B cell (primary cell): ENCODE measurements around the gene SH3RF1. TPM values are rescaled to one million over a fixed set of nuclear protein-coding genes. Genes with fewer than 3 reads are reported as not detected.

Experiments
- ATAC-seq: fragments of 200-7000 bp; cut with Tn5 transposase; one replicate; pipeline ENCODE4 v1.10.0; 2021; ENCODE audit warnings: low read depth, mild to moderate bottlenecking, moderate number of reproducible peaks, moderate library complexity
- CTCF ChIA-PET: fragments of 350-600 bp; sonication (Branson Sonifier 250); formaldehyde crosslinking; loops from one replicate; lab custom pipeline; 2021; ENCODE audit warnings: antibody characterized with exemption, inconsistent platforms; lab: Charles Lee
- POLR2A ChIA-PET: fragments of 350-600 bp; sonication (Branson Sonifier 250); formaldehyde crosslinking; loops from one replicate; lab custom pipeline; 2021; ENCODE audit warnings: antibody characterized with exemption; lab: Charles Lee
- DNase-seq: peaks from one replicate; pipeline ENCODE4 v3.0.0; 2013
- H2AFZ ChIP-seq: 2 replicates; pipeline ENCODE4 v1.6.1; 2012; ENCODE audit warnings: mild to moderate bottlenecking, low read depth, low read length; ENCODE audit not compliant: insufficient read depth, poor library complexity, severe bottlenecking
- H3K27ac ChIP-seq, 2 donors: 1 replicate in 1 of 2; 2 replicates in 1 of 2; pipeline ENCODE4 v1.5.1; 2012 to 2013; ENCODE audit warnings: low read length in 2 of 2, mild to moderate bottlenecking in 2 of 2, moderate library complexity in 1 of 2
- H3K27me3 ChIP-seq, 4 experiments: fragments of 200-600 bp in 1 of 4; sonication (generic) in 1 of 4; replicated peaks in 1 of 4; 1 replicate in 2 of 4; 2 replicates in 2 of 4; pipeline versions ENCODE4 v1.6.1 to v1.7.0; 2013 to 2016; ENCODE audit warnings: low read length in 3 of 4, mild to moderate bottlenecking in 2 of 4, mixed read lengths in 1 of 4, moderate library complexity in 1 of 4; ENCODE audit not compliant: insufficient read depth in 4 of 4, control insufficient read depth in 3 of 4; ENCODE audit errors: control extremely low read depth in 1 of 4
- H3K36me3 ChIP-seq, 2 experiments: replicated peaks in 1 of 2; 1 replicate in 1 of 2; 2 replicates in 1 of 2; pipeline versions ENCODE4 v1.6.1 to v1.7.1; 2013; ENCODE audit warnings: low read length in 1 of 2; ENCODE audit not compliant: insufficient read depth in 2 of 2, control insufficient read depth in 1 of 2; ENCODE audit errors: control extremely low read depth in 1 of 2, extremely low read depth in 1 of 2
- H3K4me1 ChIP-seq, 2 donors: fragments of 200-600 bp in 1 of 2; sonication (generic) in 1 of 2; 1 replicate in 1 of 2; 2 replicates in 1 of 2; pipeline versions ENCODE4 v1.5.1 to v1.6.1; 2013 to 2017; ENCODE audit warnings: low read length in 2 of 2; ENCODE audit not compliant: control insufficient read depth in 2 of 2, insufficient read depth in 2 of 2
- H3K4me2 ChIP-seq: replicated peaks from 2 replicates; pipeline ENCODE3; 2012; ENCODE audit warnings: mild to moderate bottlenecking, low read depth, low read length; ENCODE audit not compliant: poor library complexity, severe bottlenecking
- H3K4me3 ChIP-seq, 5 experiments: fragments of 200-600 bp in 1 of 5; sonication (generic) in 1 of 5; 1 replicate in 3 of 5; 2 replicates in 2 of 5; pipeline versions ENCODE4 v1.5.1 to v1.7.0; 2011 to 2016; ENCODE audit warnings: low read length in 4 of 5, mild to moderate bottlenecking in 4 of 5, low read depth in 2 of 5, control low read depth in 1 of 5, moderate library complexity in 1 of 5; ENCODE audit not compliant: insufficient read depth in 1 of 5; ENCODE audit errors: control extremely low read depth in 1 of 5, extremely low read depth in 1 of 5
- H3K79me2 ChIP-seq: fragments of 200-600 bp; sonication (generic); one replicate; pipeline ENCODE4 v1.6.0; 2016; ENCODE audit warnings: low read length; ENCODE audit not compliant: control insufficient read depth, insufficient read depth
- H3K9ac ChIP-seq: fragments of 200-600 bp; sonication (generic); 2 replicates; pipeline ENCODE4 v1.6.1; 2017; ENCODE audit warnings: mild to moderate bottlenecking, low read length, moderate library complexity
- H3K9me3 ChIP-seq, 3 donors: one replicate each; pipeline versions ENCODE4 v1.6.1 to v1.7.1; 2013; ENCODE audit warnings: low read length in 2 of 3; ENCODE audit not compliant: control insufficient read depth in 2 of 3, insufficient read depth in 1 of 3; ENCODE audit errors: control extremely low read depth in 1 of 3
- H4K20me1 ChIP-seq: 2 replicates; pipeline ENCODE4 v1.6.0; 2012; ENCODE audit warnings: mild to moderate bottlenecking, low read length; ENCODE audit not compliant: insufficient read depth, control insufficient read depth, poor library complexity, severe bottlenecking
- H3K27ac Mint-ChIP-seq: one replicate; pipeline ENCODE4 v1.8.0; 2021; ENCODE audit warnings: mixed read lengths
- H3K27me3 Mint-ChIP-seq: one replicate; pipeline ENCODE4 v1.8.0; 2021; ENCODE audit warnings: mixed read lengths
- H3K4me1 Mint-ChIP-seq: one replicate; pipeline ENCODE4 v1.8.0; 2021; ENCODE audit warnings: mixed read lengths
- H3K4me3 Mint-ChIP-seq: one replicate; pipeline ENCODE4 v1.8.0; 2021; ENCODE audit warnings: mixed read lengths
- H3K9me3 Mint-ChIP-seq: one replicate; pipeline ENCODE4 v1.8.0; 2022; ENCODE audit warnings: mixed read lengths; ENCODE audit not compliant: insufficient read depth
- EZH2 ChIP-seq: IDR thresholded peaks from 2 replicates; pipeline ENCODE4 v1.6.1; 2012; ENCODE audit warnings: borderline replicate concordance, low read depth, mild to moderate bottlenecking, moderate library complexity, low read length; ENCODE audit not compliant: insufficient read depth, poor library complexity, severe bottlenecking
- WGBS: methylation state at CpG from one replicate; pipeline ENCODE4 v1.1.5; 2013; ENCODE audit warnings: missing lambda C conversion rate; ENCODE audit not compliant: insufficient coverage; 5-methylcytosine and 5-hydroxymethylcytosine counted together
- intact Hi-C: fragments of 100-400 bp; cut with micrococcal nuclease; formaldehyde crosslinking; loops from one replicate; pipeline ENCODE4 v1.10.0; 2022
- polyA plus RNA-seq: library from polyadenylated mRNA; depleted of rRNA; stranded (reverse); fragments of >200 nt; gene quantifications from 2 replicates; pipeline ENCODE4 v1.2.3, GENCODE V29; 2012
- total RNA-seq, 2 donors: library from RNA; stranded (reverse); fragments of 120-200 nt in 1 of 2; gene quantifications; 1 replicate in 1 of 2; 2 replicates in 1 of 2; pipeline versions ENCODE4 v1.2.3 to v1.2.4, GENCODE V29; 2013 to 2022
- TF ChIP-seq, protein P1 (sequence below): fragments of 200-600 bp; IDR thresholded peaks from one replicate; pipeline ENCODE4 v1.8.0; 2022; ENCODE audit warnings: antibody characterized with exemption, mild to moderate bottlenecking

The SH3RF1 gene
- total and polyA plus RNA-seq, 2 donors (not counting 1 experiment from before 2014, with no cell fraction given) = 2.0 to 5.4 TPM

DNA sequence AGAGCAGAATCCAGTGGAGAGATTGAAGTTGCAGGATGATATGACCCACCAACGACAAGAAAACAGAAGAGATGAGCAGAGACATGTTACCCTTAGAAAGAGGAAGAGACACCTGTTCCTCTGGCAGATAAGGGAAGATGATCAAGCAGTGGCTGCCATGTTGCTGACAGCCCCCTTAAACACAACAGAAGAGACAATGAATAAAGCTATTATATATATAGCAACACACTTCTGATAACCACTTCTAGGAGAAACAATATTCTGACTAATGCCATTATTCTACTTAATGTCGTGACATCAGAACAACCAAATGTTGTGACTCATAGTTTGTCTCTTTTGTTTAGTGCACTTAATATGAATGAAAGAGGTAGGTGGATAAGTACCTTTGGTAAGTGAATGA is 44.9 kb downstream of the SH3RF1 start:
- no peak overlapping the region for H3K27ac Mint-ChIP-seq
- no peak for DNase-seq
- TF ChIP-seq, protein P1, sequence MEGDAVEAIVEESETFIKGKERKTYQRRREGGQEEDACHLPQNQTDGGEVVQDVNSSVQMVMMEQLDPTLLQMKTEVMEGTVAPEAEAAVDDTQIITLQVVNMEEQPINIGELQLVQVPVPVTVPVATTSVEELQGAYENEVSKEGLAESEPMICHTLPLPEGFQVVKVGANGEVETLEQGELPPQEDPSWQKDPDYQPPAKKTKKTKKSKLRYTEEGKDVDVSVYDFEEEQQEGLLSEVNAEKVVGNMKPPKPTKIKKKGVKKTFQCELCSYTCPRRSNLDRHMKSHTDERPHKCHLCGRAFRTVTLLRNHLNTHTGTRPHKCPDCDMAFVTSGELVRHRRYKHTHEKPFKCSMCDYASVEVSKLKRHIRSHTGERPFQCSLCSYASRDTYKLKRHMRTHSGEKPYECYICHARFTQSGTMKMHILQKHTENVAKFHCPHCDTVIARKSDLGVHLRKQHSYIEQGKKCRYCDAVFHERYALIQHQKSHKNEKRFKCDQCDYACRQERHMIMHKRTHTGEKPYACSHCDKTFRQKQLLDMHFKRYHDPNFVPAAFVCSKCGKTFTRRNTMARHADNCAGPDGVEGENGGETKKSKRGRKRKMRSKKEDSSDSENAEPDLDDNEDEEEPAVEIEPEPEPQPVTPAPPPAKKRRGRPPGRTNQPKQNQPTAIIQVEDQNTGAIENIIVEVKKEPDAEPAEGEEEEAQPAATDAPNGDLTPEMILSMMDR = no peak
- no peak for TF ChIP-seq EZH2
- H3K27me3 Mint-ChIP-seq = no peaks in the 10 kb centered on the region
- Histone ChIP-seq H3K9me3 (no peaks in the 10 kb centered on the region), H3K4me3 (no peak overlapping the region), H3K4me2 (no peak overlapping the region), H3K27ac (no peak overlapping the region), H3K27me3 (no peaks in the 10 kb centered on the region), H3K9ac (no peak overlapping the region), H4K20me1 (no peaks in the 10 kb centered on the region), H3K36me3 (no peaks in the 10 kb centered on the region), H2AFZ (peak overlapping the region; percentile 53), H3K79me2 (no peaks in the 10 kb centered on the region), H3K4me1 (no peaks in the 10 kb centered on the region)
- H3K4me3 Mint-ChIP-seq = no peak overlapping the region
- intact Hi-C loops = no loop called here
- ChIA-PET CTCF (no interaction called here), POLR2A (no interaction called here)
- 0% methylated on average over 1 of the region's 2 CpGs for WGBS
- no peaks in the 10 kb centered on the region for H3K9me3 Mint-ChIP-seq
- ATAC-seq = no peak
- H3K4me1 Mint-ChIP-seq = no peaks in the 10 kb centered on the region

DNA sequence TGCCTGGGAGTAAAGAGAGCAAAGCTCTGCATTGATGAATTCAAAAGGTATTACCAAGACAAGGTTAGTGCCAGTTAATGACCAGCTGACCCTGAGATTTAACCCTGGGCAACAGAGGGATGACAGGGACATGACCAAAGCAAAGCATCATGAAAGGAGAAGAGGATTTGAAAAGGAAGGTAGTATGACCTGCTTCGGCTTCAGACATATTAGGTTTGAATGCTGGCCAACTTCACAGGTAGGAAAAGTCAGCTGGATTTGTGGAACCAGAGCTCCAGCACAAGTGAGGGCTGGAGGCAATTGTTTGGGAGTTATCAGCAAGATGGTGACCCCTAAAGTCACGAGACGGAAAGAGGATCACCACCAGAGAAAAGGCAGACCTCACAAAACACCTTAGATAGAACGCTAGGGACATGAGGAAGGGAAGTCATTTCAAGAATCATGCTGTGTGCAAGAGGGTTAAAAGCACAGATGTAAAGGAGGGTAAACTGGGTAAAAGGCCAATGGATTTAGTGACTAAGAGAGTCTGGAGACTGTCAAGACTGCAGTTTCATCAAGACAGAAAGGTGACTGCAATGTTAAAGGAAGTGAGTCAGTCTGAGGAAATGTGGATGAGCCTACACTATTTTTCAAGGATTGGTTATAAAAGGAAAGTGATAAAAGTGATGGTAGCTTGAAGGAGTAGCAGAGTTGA is 45.6 kb downstream of the SH3RF1 start:
- Mint-ChIP-seq H3K4me3 (no peak overlapping the region), H3K27ac (no peak overlapping the region), H3K9me3 (no peaks in the 10 kb centered on the region), H3K4me1 (no peaks in the 10 kb centered on the region), H3K27me3 (no peaks in the 10 kb centered on the region)
- no peak overlapping the region for H3K9ac ChIP-seq
- no peaks in the 10 kb centered on the region for H3K79me2 ChIP-seq
- H2AFZ ChIP-seq = peak overlapping the region; percentile 53
- no peaks in the 10 kb centered on the region for H3K9me3 ChIP-seq
- H3K27me3 ChIP-seq = no peaks in the 10 kb centered on the region
- TF ChIP-seq, protein P1 = no peak
- no peak for TF ChIP-seq EZH2
- H3K27ac ChIP-seq = no peak overlapping the region
- ChIA-PET CTCF (interaction anchor here (0.5 kb wide), 1 partner anchor 142 kb away, joined by 3 read pairs; no protein-coding TSS in a partner anchor), POLR2A (no interaction called here)
- DNase-seq (no peak), ATAC-seq (no peak)
- H3K4me1 ChIP-seq = no peaks in the 10 kb centered on the region
- no peaks in the 10 kb centered on the region for H4K20me1 ChIP-seq
- H3K4me3 ChIP-seq = no peak overlapping the region
- WGBS = 100% methylated on average over 2 of the region's 4 CpGs
- H3K36me3 ChIP-seq = no peaks in the 10 kb centered on the region
- intact Hi-C loops = no loop called here
- no peak overlapping the region for H3K4me2 ChIP-seq
